HG03469 (cell line): ENCODE measurements around the gene ADAMTSL2.

ENCODE experiments used
- ATAC-seq: cut with Tn5 transposase; IDR thresholded peaks from one replicate; pipeline ENCODE4 v1.9.1; 2021; ENCODE audit warnings: mild to moderate bottlenecking, moderate library complexity, moderate number of reproducible peaks; ENCODE audit not compliant: unreplicated experiment

The ADAMTSL2 gene

DNA sequence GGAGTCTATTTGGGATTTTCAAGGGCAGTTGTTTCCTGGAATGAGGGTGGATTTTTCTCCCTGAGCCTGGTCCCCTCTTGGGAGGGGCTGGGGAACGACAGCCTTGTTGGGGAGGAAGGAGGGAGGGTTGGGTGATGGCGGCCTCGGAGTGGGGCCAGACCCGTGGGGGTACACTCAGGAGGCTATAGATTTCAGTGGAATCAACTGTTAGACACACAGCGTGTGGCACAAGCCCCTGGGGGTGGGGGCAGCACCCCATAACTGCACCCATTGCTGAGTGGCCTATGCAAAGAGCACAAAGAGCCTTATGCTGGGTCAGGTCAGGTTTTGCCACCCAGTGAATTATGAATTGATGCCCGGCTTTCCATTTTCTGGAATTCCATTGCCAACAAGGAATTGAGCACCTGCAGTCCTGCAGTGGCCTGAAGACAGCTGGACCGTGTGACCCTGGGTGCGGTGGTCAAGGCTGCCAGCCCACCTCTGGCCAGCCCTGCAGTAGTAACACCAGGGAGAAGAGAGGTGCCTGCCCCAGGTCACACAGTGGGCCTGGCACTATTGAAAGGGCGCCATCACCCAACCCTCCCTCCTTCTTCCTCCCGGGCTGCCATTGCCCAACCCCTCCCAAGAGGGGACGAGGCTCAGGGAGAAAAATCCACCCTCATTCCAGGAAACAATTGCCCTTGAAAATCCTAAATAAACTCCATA, 18.1 kb upstream of the ADAMTSL2 start:
- ATAC-seq: no peak

- no peak for ATAC-seq
Measured at GRCh38 chr9:133516961-133517350, 17.5 kb upstream of the ADAMTSL2 start.

DNA sequence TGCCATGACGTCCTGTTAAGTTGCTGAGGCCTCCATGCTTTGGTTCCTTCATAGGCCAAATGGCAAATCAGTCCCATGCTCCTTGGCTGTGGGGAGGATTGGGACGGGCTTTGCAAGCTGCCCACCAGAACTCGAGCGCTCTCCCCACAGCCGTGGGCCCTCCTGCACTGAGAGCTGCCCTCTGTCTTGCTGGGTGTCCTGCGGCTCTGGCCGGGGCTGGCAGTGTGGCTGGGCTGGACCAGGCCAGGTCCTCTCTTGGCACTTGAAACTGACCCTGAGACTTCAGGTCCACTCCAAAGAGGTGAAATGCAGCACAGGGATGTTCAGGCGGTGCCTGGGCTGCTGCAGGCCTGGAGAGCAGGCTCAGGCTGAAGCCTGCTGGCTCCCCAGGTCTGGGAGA, 16.8 kb upstream of the ADAMTSL2 start:
- ATAC-seq: no peak

DNA sequence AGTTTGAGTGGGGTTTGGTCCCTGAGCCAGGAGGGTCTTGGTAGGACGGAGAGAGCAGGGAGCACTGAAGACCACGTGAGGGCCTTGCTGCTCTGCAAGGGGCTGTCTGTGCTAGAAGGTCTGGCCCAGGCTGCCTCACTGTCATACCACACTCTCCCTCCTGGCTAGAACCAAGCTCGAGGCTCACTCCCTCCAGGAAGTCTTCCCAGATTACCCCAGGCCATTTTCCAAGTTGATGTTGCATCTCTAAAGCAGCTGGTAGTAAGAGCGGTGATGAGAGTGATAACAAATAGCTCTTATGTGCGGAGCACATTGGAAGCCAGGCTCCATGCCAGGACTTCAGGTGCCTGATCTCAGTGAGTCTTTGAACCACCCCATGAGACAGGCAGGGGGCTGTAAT, 16.3 kb upstream of the ADAMTSL2 start:
- no peak for ATAC-seq

GRCh38 chr9:133518706-133519449, 15.6 kb upstream of the ADAMTSL2 start:
- ATAC-seq: no peak

DNA sequence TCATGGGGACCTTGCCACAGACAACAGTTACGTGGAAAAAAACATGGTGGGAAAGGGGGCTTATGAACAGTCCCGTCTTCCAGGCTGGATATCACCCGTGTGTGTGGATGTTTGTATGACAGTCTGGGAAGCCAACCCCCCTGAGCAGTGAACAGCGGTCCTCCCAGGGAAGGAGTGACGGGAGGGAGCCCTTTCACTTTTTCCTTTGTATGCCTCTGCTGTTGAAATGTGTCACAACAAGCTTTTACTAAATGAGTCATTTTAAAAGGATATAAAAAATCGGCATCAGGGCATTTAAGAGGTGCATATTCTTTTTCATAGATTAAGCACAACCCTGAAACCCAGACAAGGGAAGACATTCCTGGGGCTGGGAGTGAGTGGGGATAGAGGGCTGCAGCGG, 14.8 kb upstream of the ADAMTSL2 start:
- ATAC-seq: no peak

DNA sequence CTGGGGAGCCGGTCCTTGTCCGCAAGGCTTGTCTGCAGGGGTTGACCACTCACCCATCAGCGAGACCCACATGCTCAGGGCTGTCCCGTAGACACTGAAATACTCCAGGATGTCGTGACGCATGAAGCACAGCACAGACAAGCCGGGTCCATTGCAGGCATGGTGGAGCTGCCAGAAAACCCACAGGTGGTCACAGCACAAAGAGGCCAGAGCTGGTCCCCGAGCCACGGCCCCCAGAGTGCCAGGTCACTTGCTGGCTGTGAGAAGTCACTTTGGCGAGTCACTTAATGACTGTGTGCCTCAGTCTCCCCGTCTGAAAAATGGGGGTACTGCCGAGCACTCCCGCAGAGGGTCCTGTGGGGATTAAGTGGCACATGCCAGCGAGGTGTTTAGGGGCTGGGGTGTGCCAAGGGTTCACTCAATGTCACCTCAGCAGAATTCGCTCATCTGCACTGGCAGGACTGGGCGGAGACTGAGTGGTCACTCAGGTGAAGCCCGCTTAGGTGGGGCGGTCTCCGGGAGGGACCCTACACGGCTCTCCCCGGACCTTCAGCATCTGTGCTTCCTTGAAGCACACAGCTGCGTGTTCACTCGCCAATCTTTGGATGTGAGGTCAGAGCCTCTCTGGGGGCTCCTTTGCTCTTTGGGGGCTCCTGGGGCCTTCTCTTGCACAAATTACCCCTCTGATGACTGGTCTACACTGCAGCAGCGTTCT, 14.2 kb upstream of the ADAMTSL2 start:
- ATAC-seq: no peak

DNA sequence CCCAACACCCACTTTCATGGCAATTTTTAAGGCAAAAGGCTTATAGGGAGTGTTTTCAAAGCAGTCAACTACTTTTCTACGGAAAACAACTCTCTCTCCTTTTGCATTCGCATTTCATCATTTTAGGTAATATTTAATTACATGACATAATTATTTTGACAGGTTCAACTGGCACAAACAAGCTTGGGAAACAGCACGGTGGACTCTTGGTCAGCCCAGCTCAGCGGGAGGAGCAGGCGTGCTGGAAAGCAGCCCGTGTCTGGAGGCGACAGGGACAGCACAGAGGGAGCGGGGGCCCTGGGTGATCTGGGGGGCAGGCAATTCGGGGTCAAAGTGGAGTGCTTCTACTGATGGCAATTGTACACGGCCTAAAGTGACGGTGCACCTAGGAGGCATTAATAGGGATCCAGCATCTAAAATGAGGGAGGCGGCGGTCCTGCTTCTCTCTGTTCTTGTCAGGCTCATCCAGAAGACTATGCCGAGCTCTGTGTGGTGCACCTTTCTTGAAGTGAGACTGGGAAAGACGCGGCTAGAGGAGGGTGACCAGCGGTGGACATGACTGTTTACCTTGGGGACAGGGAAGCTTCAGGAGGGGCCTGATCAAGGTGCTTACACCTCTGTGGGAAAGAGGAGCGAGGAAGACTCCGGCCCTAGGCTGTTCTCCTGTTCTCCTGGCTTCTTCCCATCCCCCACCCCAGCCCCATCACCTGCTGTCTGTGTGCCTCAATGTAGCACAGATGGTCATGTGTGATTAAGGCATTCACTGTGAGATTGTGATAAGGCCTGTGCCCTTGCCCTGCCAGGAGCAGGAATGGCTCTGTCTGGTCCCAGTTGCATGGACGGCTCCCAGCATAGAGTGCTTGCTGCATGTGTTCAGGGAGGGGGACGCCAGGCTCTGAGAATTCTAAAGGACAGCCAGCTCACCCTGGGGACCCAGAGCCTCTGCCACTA, 13.1 kb upstream of the ADAMTSL2 start:
- ATAC-seq: no peak

DNA sequence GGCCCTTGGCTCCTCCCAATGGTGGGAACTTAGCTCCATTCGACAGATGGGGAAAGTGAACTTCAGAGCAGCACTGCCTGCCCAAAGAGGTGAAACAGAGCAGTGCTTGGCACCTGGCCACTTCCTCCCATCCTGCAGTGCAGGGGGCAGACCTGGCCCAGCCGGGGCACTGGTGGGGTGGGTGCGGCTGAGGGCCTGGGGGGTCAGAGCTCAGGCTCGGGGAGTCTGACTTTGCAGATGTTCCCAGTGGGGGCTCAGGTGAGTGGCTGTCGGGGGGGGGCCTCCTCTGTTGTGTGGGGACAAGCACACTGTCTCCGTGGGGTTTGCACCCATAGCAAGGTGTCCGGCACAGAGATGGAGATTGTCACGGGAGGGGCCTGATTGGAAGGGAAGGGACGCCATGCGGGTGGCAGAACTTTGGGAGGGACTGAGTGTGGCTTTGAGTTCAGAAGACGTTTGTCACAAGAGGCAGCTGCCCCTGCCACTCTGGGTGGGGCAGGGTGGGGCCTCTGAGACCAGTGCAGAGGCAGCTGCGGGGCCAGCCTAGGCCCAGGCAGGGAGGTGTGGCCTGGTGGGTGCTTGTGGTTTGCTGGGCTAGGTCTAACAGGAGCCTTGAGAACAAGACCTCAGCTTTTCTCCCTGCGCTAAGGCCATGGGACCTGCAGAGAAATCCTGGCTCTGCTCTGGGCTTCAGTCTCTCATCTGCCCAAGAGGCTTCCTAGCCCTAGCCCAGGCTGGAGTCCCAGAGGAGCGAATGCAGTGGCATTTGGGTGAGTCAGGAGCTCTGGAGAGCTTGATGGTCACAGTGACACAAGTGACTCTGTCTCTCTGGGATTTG, 12.2 kb upstream of the ADAMTSL2 start:
- no peak for ATAC-seq

GRCh38 chr9:133523106-133523505, 11.4 kb upstream of the ADAMTSL2 start:
- no peak for ATAC-seq

GRCh38 chr9:133524146-133524545, 10.4 kb upstream of the ADAMTSL2 start:
- no peak for ATAC-seq

DNA sequence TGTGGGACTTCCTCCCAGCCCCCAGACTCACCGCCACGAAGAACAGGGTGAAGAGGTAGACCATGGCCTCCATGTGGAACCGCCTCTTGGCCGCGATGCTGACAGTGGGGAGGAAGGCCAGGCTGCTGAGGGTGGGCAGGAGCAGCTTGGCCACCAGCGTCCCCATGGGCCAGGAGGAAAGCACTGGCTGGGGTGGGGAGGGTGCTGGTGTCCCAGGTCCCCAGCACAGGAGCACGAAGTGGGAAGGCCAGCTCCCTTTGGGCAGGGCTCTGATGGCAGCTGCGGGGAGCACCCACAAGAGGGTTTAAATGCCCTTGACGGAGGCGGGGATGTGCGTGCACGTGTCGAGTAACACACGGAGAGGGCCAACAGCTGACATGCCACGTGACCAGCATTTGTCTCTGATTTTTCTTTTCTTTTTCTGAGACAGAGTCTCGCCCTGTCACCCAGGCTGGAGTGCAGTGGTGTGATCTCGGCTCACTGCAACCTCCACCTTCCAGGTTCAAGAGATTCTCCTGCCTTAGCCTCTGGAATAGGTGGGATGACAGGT, 9.8 kb upstream of the ADAMTSL2 start, which contains the start of gene MYMK:
Gene MYMK (minus strand): TSS at position 281 of the 550 bp plus-strand sequence. CDS start 115 bp downstream, at position 166.
- no peak for ATAC-seq

- ATAC-seq: no peak
Measured at GRCh38 chr9:133525677-133526076, 8.8 kb upstream of the ADAMTSL2 start.

- ATAC-seq: no peak
Measured at GRCh38 chr9:133526721-133527321, 7.7 kb upstream of the ADAMTSL2 start.

GRCh38 chr9:133527444-133527920, 7.0 kb upstream of the ADAMTSL2 start:
- ATAC-seq: no peak

- no peak for ATAC-seq
Measured at GRCh38 chr9:133528001-133528875, 6.3 kb upstream of the ADAMTSL2 start.

DNA sequence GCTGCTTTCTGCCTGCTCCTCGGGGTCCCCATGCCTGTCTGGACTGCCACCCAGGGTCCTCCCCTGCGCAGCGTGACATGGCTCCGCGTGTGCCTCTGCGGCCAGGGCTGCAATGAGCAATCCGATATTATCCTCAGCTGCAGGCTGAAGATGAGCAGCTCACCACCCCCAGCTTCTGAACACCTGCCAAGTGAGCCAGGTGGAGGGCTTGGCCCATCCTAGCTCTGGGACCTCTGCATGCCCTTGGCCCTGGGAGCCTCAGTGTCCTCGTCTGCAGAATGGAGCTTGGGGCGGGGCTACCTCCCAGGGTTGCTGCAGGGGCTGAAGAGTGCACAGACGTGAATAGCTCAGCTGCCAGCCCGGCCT, 5.6 kb upstream of the ADAMTSL2 start:
- no peak for ATAC-seq

- no peak for ATAC-seq
Measured at GRCh38 chr9:133529457-133529856, 5.0 kb upstream of the ADAMTSL2 start.
